Osteoblast (primary cell): Measurements from ENCODE around the gene P2RY6. TPM values are rescaled to one million over a fixed set of nuclear protein-coding genes. Genes with fewer than 3 reads are reported as not detected.

Experiments used
- DNase-seq: peaks from one replicate; pipeline ENCODE4 v3.0.0; 2011; ENCODE audit warnings: low spot score, mixed read lengths; ENCODE audit not compliant: insufficient read length; ENCODE audit errors: missing footprints
- H2AFZ ChIP-seq: 2 replicates; pipeline ENCODE4 v1.6.0; 2011; ENCODE audit warnings: mild to moderate bottlenecking, low read length
- H3K27ac ChIP-seq: 2 replicates; pipeline ENCODE4 v1.5.1; 2011; ENCODE audit warnings: mild to moderate bottlenecking, low read depth, low read length, moderate library complexity
- H3K27me3 ChIP-seq: 2 replicates; pipeline ENCODE4 v1.6.0; 2012; ENCODE audit warnings: mild to moderate bottlenecking, control low read depth, inconsistent platforms, low read length, moderate library complexity; ENCODE audit not compliant: insufficient read depth
- H3K36me3 ChIP-seq: 2 replicates; pipeline ENCODE4 v1.5.1; 2011; ENCODE audit warnings: mild to moderate bottlenecking, low read length, control low read depth, moderate library complexity; ENCODE audit not compliant: insufficient read depth
- H3K4me1 ChIP-seq: 2 replicates; pipeline ENCODE4 v1.5.1; 2011; ENCODE audit warnings: mild to moderate bottlenecking, low read length, control low read depth, moderate library complexity; ENCODE audit not compliant: insufficient read depth
- H3K4me2 ChIP-seq: 2 replicates; pipeline ENCODE4 v1.6.0; 2011; ENCODE audit warnings: mild to moderate bottlenecking, low read length; ENCODE audit not compliant: insufficient read depth
- H3K4me3 ChIP-seq: fragments of 200-600 bp; sonication (generic); 3 replicates; pipeline ENCODE4 v1.5.1; 2012; ENCODE audit warnings: mild to moderate bottlenecking, low read length, inconsistent platforms; ENCODE audit not compliant: insufficient read depth
- H3K79me2 ChIP-seq: 2 replicates; pipeline ENCODE4 v1.6.0; 2012; ENCODE audit warnings: mild to moderate bottlenecking, low read length, control low read depth, inconsistent platforms; ENCODE audit not compliant: insufficient read depth
- H3K9me3 ChIP-seq: 2 replicates; pipeline ENCODE4 v1.5.1; 2011; ENCODE audit warnings: low read depth, low read length, control low read depth
- H4K20me1 ChIP-seq: 2 replicates; pipeline ENCODE4 v1.6.0; 2012; ENCODE audit warnings: mild to moderate bottlenecking, low read length, control low read depth; ENCODE audit not compliant: insufficient read depth
- total RNA-seq: library from RNA; depleted of rRNA; stranded (reverse); fragments of >200 nt; gene quantifications from 2 replicates; pipeline ENCODE4 v1.2.3, GENCODE V29; 2012
- TF ChIP-seq, protein P1 (sequence below): IDR thresholded peaks from 2 replicates; pipeline ENCODE4 v1.5.1; 2011; ENCODE audit warnings: mild to moderate bottlenecking, low read depth, low read length, moderate library complexity; ENCODE audit errors: extremely low read depth

The P2RY6 gene
- total RNA-seq, 1 donor = 0.72 TPM

GRCh38 chr11:73313652-73314051 lies 41.5 kb downstream of the P2RY6 start:
- TF ChIP-seq, protein P1, sequence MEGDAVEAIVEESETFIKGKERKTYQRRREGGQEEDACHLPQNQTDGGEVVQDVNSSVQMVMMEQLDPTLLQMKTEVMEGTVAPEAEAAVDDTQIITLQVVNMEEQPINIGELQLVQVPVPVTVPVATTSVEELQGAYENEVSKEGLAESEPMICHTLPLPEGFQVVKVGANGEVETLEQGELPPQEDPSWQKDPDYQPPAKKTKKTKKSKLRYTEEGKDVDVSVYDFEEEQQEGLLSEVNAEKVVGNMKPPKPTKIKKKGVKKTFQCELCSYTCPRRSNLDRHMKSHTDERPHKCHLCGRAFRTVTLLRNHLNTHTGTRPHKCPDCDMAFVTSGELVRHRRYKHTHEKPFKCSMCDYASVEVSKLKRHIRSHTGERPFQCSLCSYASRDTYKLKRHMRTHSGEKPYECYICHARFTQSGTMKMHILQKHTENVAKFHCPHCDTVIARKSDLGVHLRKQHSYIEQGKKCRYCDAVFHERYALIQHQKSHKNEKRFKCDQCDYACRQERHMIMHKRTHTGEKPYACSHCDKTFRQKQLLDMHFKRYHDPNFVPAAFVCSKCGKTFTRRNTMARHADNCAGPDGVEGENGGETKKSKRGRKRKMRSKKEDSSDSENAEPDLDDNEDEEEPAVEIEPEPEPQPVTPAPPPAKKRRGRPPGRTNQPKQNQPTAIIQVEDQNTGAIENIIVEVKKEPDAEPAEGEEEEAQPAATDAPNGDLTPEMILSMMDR = no peak
- peaks cover 92% of the 10 kb centered on the region for H3K4me1 ChIP-seq
- peaks cover 86% of the 10 kb centered on the region for H4K20me1 ChIP-seq

GRCh38 chr11:73314117-73314961 lies 42.2 kb downstream of the P2RY6 start:
- H3K27ac ChIP-seq = peak overlapping the region; percentile 75
- DNase-seq = peak; percentile 93
- H3K27me3 ChIP-seq = no peaks in the 10 kb centered on the region
- peaks cover 85% of the 10 kb centered on the region for H4K20me1 ChIP-seq
- no peak overlapping the region for H2AFZ ChIP-seq
- peak overlapping the region; percentile 90 for H3K4me2 ChIP-seq
- peaks cover 23% of the 10 kb centered on the region for H3K36me3 ChIP-seq
- H3K4me3 ChIP-seq = peak overlapping the region; percentile 89
- H3K9me3 ChIP-seq = no peaks in the 10 kb centered on the region
- TF ChIP-seq, protein P1 = no peak
- H3K4me1 ChIP-seq = peaks cover 93% of the 10 kb centered on the region
- peaks cover 99% of the 10 kb centered on the region for H3K79me2 ChIP-seq

More at GRCh38 chr11:73313652-73314051, 41.5 kb downstream of the P2RY6 start:
- H3K4me3 ChIP-seq = peak overlapping the region; percentile 89
- peaks cover 23% of the 10 kb centered on the region for H3K36me3 ChIP-seq
- H3K27me3 ChIP-seq = no peaks in the 10 kb centered on the region
- H2AFZ ChIP-seq = no peak overlapping the region
- peak overlapping the region; percentile 90 for H3K4me2 ChIP-seq
- H3K79me2 ChIP-seq = peaks cover 95% of the 10 kb centered on the region
- no peak for DNase-seq
- peak overlapping the region; percentile 75 for H3K27ac ChIP-seq
- H3K9me3 ChIP-seq = no peaks in the 10 kb centered on the region

GRCh38 chr11:73315293-73316020 lies 43.3 kb downstream of the P2RY6 start:
- H3K27ac ChIP-seq = peak overlapping the region; percentile 75
- H4K20me1 ChIP-seq = peaks cover 80% of the 10 kb centered on the region
- DNase-seq = no peak
- no peak overlapping the region for H2AFZ ChIP-seq
- no peaks in the 10 kb centered on the region for H3K9me3 ChIP-seq
- H3K4me1 ChIP-seq = peaks cover 90% of the 10 kb centered on the region
- peak overlapping the region; percentile 89 for H3K4me3 ChIP-seq
- TF ChIP-seq, protein P1 = no peak
- H3K79me2 ChIP-seq = peaks cover 99% of the 10 kb centered on the region
- H3K4me2 ChIP-seq = peak overlapping the region; percentile 90
- H3K27me3 ChIP-seq = no peaks in the 10 kb centered on the region
- peaks cover 17% of the 10 kb centered on the region for H3K36me3 ChIP-seq

DNA sequence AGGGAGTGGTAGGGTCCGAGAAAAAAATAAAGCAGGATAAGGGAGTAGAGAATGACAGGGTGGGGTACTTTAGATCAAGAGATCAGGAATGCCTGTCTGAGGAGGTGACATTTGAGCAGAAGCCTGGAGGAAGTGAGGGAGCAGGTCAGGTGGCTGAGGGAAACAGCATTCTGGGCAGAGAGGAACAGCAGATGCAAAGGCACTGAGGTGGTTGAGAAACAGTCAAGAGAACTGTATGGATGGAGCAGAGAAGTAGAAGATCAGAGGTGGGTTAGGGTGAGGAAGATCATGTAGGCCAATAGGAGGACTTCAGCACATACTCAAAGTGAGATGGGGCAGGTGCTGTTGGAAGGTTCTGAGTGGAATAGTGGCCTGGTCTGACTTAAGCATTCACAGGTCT lies 44.3 kb downstream of the P2RY6 start:
- peaks cover 90% of the 10 kb centered on the region for H3K4me1 ChIP-seq
- TF ChIP-seq, protein P1 = no peak
- H4K20me1 ChIP-seq = peaks cover 76% of the 10 kb centered on the region

More for the DNA sequence above, 44.3 kb downstream of the P2RY6 start:
- H3K27me3 ChIP-seq = no peaks in the 10 kb centered on the region
- DNase-seq = no peak
- H2AFZ ChIP-seq = no peak overlapping the region
- H3K36me3 ChIP-seq = peaks cover 10% of the 10 kb centered on the region
- no peaks in the 10 kb centered on the region for H3K9me3 ChIP-seq
- H3K4me3 ChIP-seq = no peak overlapping the region
- H3K4me2 ChIP-seq = peak overlapping the region; percentile 14
- peak overlapping the region; percentile 75 for H3K27ac ChIP-seq
- H3K79me2 ChIP-seq = peaks cover 98% of the 10 kb centered on the region
